ENCODE results near the gene TMEM86B. TPM values are rescaled to one million over a fixed set of nuclear protein-coding genes. Genes with fewer than 3 reads are reported as not detected.
A peak's percentile ranks its signal among the peaks of the same experiment; 100 is the strongest.

Gene TMEM86B
- polyA plus RNA-seq, 1 of the 3 experiments (the other 2 are of a cell fraction), result 3.0 TPM

- H3K79me2 ChIP-seq (ENCODE audit: insufficient read depth), result no peaks in the 10 kb centered on the region
- DNase-seq, result no peak
- no peaks in the 10 kb centered on the region for H3K9me3 ChIP-seq
- H3K4me2 ChIP-seq, result peak within 1 kb of the TSS; percentile 38
- 79% methylated on average over 11 of the region's 18 CpGs for WGBS (ENCODE audit: low lambda C conversion rate)
- peaks cover 20 to 23% of the 10 kb centered on the region in 2 experiments; a peak in 3 of 4 replicates for H3K4me1 ChIP-seq (ENCODE audit: control insufficient read depth in 1 of 2, insufficient read depth in 2 of 2, low read depth in 1 of 2, low read length in 1 of 2)
- no peak within 1 kb of the TSS for H2AFZ ChIP-seq (ENCODE audit: low read depth)
- H3K9ac ChIP-seq, result no peak within 1 kb of the TSS
- TF ChIP-seq NRF1 (IDR thresholded peaks at IDR 0.05; ENCODE audit: low read depth, low read length) (no peak), FOSL2 (IDR thresholded peaks at IDR 0.05; ENCODE audit: borderline replicate concordance, low read depth) (no peak), MEF2A (IDR thresholded peaks at IDR 0.05; ENCODE audit: borderline replicate concordance, low read depth) (no peak), MAX (IDR thresholded peaks at IDR 0.05; ENCODE audit: low read depth) (no peak), RFX5 (IDR thresholded peaks at IDR 0.05; ENCODE audit: low read length) (no peak), NFIC (IDR thresholded peaks at IDR 0.05; ENCODE audit: borderline replicate concordance) (no peak), IRF3 (IDR thresholded peaks at IDR 0.05; ENCODE audit: low read depth, low read length) (no peak), GATA2 (CRISPR knock-in tag; IDR thresholded peaks at IDR 0.05) (no peak), TEAD4 (IDR thresholded peaks at IDR 0.05; ENCODE audit: borderline replicate concordance, insufficient read depth) (no peak), USF1 (IDR thresholded peaks at IDR 0.05; ENCODE audit: borderline replicate concordance, low read depth) (no peak), RAD21 (IDR thresholded peaks at IDR 0.05; ENCODE audit: low read length) (no peak), FOXM1 (IDR thresholded peaks at IDR 0.05; ENCODE audit: low read depth) (no peak), FOXJ3 (CRISPR knock-in tag; IDR thresholded peaks at IDR 0.05) (no peak), RXRA (IDR thresholded peaks at IDR 0.05; ENCODE audit: borderline replicate concordance, low read depth) (no peak)
- peak within 1 kb of the TSS; percentile 23 to 63; a peak in 3 of 4 replicates for H3K27ac ChIP-seq (ENCODE audit: low read depth in 2 of 2, low read length in 1 of 2)
- H3K27me3 ChIP-seq (ENCODE audit: insufficient read depth), result no peaks in the 10 kb centered on the region
- peaks cover 19% of the 10 kb centered on the region for H3F3A ChIP-seq (replicated peaks; ENCODE audit: insufficient read depth)
- CTCF ChIA-PET, result interaction anchor here (1.3 kb wide), 1 partner anchor 68 kb away, joined by 3 read pairs; no protein-coding TSS in a partner anchor
- H4K20me1 ChIP-seq (ENCODE audit: insufficient read depth), result peaks cover 5% of the 10 kb centered on the region; the same call in 1 of the 2 replicates
- POLR2A ChIA-PET, result interaction anchor here (0.9 kb wide), 1 partner anchor 18 kb away, joined by 3 read pairs; no protein-coding TSS in a partner anchor
- H3K4me3 ChIP-seq (ENCODE audit: low read depth in 2 of 2, low read length in 1 of 2), result no peak within 1 kb of the TSS
- no peaks in the 10 kb centered on the region for H3K9me2 ChIP-seq
- no peaks in the 10 kb centered on the region for H3K36me3 ChIP-seq (replicated peaks in 1 of 2; ENCODE audit: control insufficient read depth in 1 of 2, insufficient read depth in 2 of 2, low read length in 1 of 2)
These were observed 19.5 kb downstream of the TMEM86B start, which contains the start of gene PTPRH for GRCh38 chr19:55208880-55209692. PTPRH (minus strand) TSS chr19:55209501; CDS start chr19:55209433, 68 bp downstream.
